Measurements from ENCODE around the gene FERMT2. TPM values are rescaled to one million over a fixed set of nuclear protein-coding genes. Genes with fewer than 3 reads are reported as not detected.

FERMT2 gene
- total RNA-seq, 1 experiment from 2014 or later, result 38.6 TPM

DNA sequence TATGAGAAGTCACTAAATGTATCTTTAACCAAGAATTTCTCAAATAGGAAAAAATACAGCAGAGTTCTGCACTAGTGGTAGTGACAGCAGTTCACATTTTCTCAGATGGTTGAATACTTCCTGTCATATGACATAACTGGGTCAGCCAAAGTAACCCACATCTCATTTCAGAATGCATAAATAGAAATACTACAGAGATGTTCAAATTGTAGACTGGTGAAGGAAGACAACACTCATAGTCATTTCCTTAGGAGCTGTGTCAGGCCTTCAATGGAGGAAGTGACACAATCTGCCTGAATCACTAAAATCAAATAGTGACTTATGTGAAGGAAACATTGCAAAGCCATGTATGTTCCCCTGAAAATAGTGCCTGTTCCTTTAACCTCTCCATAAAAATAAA lies 32.4 kb downstream of the FERMT2 start:
- DNase-seq (peak; percentile 91), ATAC-seq (peak; percentile 64)
- TF ChIP-seq EZH2 (IDR thresholded peaks at IDR 0.05; ENCODE audit: low read length, unreplicated experiment), result no peak
- TF ChIP-seq, protein P1, sequence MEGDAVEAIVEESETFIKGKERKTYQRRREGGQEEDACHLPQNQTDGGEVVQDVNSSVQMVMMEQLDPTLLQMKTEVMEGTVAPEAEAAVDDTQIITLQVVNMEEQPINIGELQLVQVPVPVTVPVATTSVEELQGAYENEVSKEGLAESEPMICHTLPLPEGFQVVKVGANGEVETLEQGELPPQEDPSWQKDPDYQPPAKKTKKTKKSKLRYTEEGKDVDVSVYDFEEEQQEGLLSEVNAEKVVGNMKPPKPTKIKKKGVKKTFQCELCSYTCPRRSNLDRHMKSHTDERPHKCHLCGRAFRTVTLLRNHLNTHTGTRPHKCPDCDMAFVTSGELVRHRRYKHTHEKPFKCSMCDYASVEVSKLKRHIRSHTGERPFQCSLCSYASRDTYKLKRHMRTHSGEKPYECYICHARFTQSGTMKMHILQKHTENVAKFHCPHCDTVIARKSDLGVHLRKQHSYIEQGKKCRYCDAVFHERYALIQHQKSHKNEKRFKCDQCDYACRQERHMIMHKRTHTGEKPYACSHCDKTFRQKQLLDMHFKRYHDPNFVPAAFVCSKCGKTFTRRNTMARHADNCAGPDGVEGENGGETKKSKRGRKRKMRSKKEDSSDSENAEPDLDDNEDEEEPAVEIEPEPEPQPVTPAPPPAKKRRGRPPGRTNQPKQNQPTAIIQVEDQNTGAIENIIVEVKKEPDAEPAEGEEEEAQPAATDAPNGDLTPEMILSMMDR (conservative IDR thresholded peaks at IDR 0.05; ENCODE audit: low read depth, low read length), result no peak
- no peaks in the 10 kb centered on the region for H3K9me2 ChIP-seq (replicated peaks; ENCODE audit: low read length)
- ChIA-PET CTCF (interaction anchor here (1.1 kb wide), 1 partner anchor 42 kb away, joined by 3 read pairs; no protein-coding TSS in a partner anchor), POLR2A (ENCODE audit: unreplicated experiment) (interaction anchor here (0.5 to 1.3 kb wide), 4 partner anchors 12 to 595 kb away, joined by 3 to 4 read pairs (median 4); partner anchors contain the start of gene FERMT2)
- peak overlapping the region; percentile 60 for H3K4me2 ChIP-seq (ENCODE audit: low read length)
- H3K4me3 ChIP-seq (ENCODE audit: low read length), result no peak overlapping the region
- H3K27me3 ChIP-seq (ENCODE audit: low read length), result no peaks in the 10 kb centered on the region
- no peak overlapping the region for H2AFZ ChIP-seq (ENCODE audit: low read length)
- 0 out of 2 replicates have a peak, but pooled peaks cover 2% of the 10 kb centered on the region for H4K20me1 ChIP-seq (ENCODE audit: low read length)
- peak overlapping the region; percentile 48 for H3K9ac ChIP-seq (ENCODE audit: low read length)
- H3K27ac ChIP-seq (ENCODE audit: low read length), result peak overlapping the region; percentile 77
- peaks cover 7% of the 10 kb centered on the region for H3K36me3 ChIP-seq (ENCODE audit: low read depth, low read length)
- no peaks in the 10 kb centered on the region for H3K9me3 ChIP-seq (ENCODE audit: low read length)
- no TSS peak for BruUV-seq (replicated peaks)
- peaks cover 69% of the 10 kb centered on the region for H3K4me1 ChIP-seq (ENCODE audit: insufficient read depth, low read length)
- H3K79me2 ChIP-seq (ENCODE audit: low read length), result peaks cover 67% of the 10 kb centered on the region
- intact Hi-C loops (cut with micrococcal nuclease), result loop anchor here (1.0 kb wide), 2 partner anchors 12 to 33 kb away; partner anchors contain the start of gene FERMT2
- H3F3A ChIP-seq (ENCODE audit: low read length, unreplicated experiment), result peaks cover 23% of the 10 kb centered on the region

DNA sequence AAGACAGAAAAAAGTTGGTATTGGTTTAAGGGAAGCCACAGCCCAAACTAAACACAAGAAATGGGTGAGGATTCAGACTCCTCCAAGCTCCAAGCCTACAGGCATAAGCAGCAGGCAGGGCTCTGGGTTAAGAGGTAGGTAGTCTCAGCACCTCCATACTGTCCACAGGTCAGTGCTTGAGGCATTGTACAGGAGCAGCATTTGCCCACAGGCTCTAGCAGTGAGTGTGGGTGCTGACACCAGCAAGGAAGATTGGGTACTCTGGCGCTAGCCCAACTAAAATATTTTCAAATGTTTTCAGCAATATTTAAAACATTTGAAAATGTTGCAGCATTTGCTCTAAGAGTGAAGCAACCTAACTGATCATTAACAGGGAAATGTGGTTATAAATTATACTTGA lies 33.1 kb downstream of the FERMT2 start:
- Histone ChIP-seq H3K4me2 (ENCODE audit: low read length) (peak overlapping the region; percentile 65), H3K9me2 (replicated peaks; ENCODE audit: low read length) (no peaks in the 10 kb centered on the region), H3K4me3 (ENCODE audit: low read length) (peak overlapping the region; percentile 14; the same call in 1 of the 2 replicates), H3K9ac (ENCODE audit: low read length) (peak overlapping the region; percentile 48), H2AFZ (ENCODE audit: low read length) (no peak overlapping the region), H3K79me2 (ENCODE audit: low read length) (peaks cover 67% of the 10 kb centered on the region), H3K27ac (ENCODE audit: low read length) (peak overlapping the region; percentile 77), H3K4me1 (ENCODE audit: insufficient read depth, low read length) (peaks cover 61% of the 10 kb centered on the region), H3F3A (ENCODE audit: low read length, unreplicated experiment) (peaks cover 23% of the 10 kb centered on the region), H3K27me3 (ENCODE audit: low read length) (no peaks in the 10 kb centered on the region), H3K36me3 (ENCODE audit: low read depth, low read length) (peaks cover 7% of the 10 kb centered on the region), H4K20me1 (ENCODE audit: low read length) (no peaks in the 10 kb centered on the region), H3K9me3 (ENCODE audit: low read length) (no peaks in the 10 kb centered on the region)
- ChIA-PET POLR2A (ENCODE audit: unreplicated experiment) (interaction anchor here (0.6 to 0.9 kb wide), 2 partner anchors 11 to 31 kb away, joined by 19 to 41 read pairs; no protein-coding TSS in a partner anchor), CTCF (no interaction called here)
- intact Hi-C loops (cut with micrococcal nuclease), result loop anchor here (1.0 kb wide), 2 partner anchors 11 to 34 kb away; partner anchors contain the start of gene FERMT2
- ATAC-seq, result peak; percentile 50
- TF ChIP-seq EZH2 (IDR thresholded peaks at IDR 0.05; ENCODE audit: low read length, unreplicated experiment) (no peak), EZH2phosphoT487 (IDR thresholded peaks at IDR 0.05; ENCODE audit: borderline replicate concordance, low read length) (no peak)
- TF ChIP-seq, protein P1 (conservative IDR thresholded peaks at IDR 0.05; ENCODE audit: low read depth, low read length), result no peak
- DNase-seq, result peak; percentile 57
- TSS peak; percentile 84 for BruUV-seq (replicated peaks)

DNA sequence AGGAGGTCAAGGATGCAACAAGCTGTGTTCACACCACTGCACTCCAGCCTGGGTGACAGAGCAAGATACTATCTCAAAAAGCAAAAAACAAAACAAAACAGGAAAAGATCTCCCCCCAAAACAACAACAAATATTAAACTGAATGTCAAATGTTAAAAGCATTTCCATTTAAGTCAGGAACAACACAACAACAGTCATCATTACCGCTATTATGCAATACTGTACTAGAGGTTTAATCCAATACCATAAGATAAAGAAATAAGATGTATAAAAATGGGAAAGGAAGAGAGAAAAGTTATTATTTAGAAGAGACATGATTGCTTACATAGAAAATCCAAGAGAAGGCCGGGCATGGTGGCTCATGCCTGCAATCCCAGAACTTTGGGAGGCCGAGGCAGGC lies 36.6 kb downstream of the FERMT2 start:
- POLR2A ChIA-PET (ENCODE audit: unreplicated experiment), result no interaction called here
- intact Hi-C loops (cut with micrococcal nuclease), result no loop called here
- peaks cover 51% of the 10 kb centered on the region for H3K79me2 ChIP-seq (ENCODE audit: low read length)
- H3K4me2 ChIP-seq (ENCODE audit: low read length), result no peak overlapping the region
- CTCF ChIA-PET, result no interaction called here
- H2AFZ ChIP-seq (ENCODE audit: low read length), result no peak overlapping the region
- H3K27ac ChIP-seq (ENCODE audit: low read length), result no peak overlapping the region
- no peak overlapping the region for H3K4me3 ChIP-seq (ENCODE audit: low read length)
- peaks cover 7% of the 10 kb centered on the region for H3K36me3 ChIP-seq (ENCODE audit: low read depth, low read length)
- no peaks in the 10 kb centered on the region for H4K20me1 ChIP-seq (ENCODE audit: low read length)
- H3K9me3 ChIP-seq (ENCODE audit: low read length), result no peaks in the 10 kb centered on the region
- TF ChIP-seq EZH2phosphoT487 (IDR thresholded peaks at IDR 0.05; ENCODE audit: borderline replicate concordance, low read length) (no peak), EZH2 (IDR thresholded peaks at IDR 0.05; ENCODE audit: low read length, unreplicated experiment) (no peak)
- TF ChIP-seq, protein P1 (conservative IDR thresholded peaks at IDR 0.05; ENCODE audit: low read depth, low read length), result no peak
- no peaks in the 10 kb centered on the region for H3K9me2 ChIP-seq (replicated peaks; ENCODE audit: low read length)
- ATAC-seq (no peak), DNase-seq (no peak)
- no peak overlapping the region for H3K9ac ChIP-seq (ENCODE audit: low read length)
- no peaks in the 10 kb centered on the region for H3K27me3 ChIP-seq (ENCODE audit: low read length)
- BruUV-seq (replicated peaks), result no TSS peak
- peaks cover 19% of the 10 kb centered on the region for H3F3A ChIP-seq (ENCODE audit: low read length, unreplicated experiment)
- H3K4me1 ChIP-seq (ENCODE audit: insufficient read depth, low read length), result peaks cover 27% of the 10 kb centered on the region
